Measurements from ENCODE around the gene TMOD1. TPM values are rescaled to one million over a fixed set of nuclear protein-coding genes. Genes with fewer than 3 reads are reported as not detected.

The TMOD1 gene
- total and polyA plus RNA-seq, 3 donors from 2014 or later = 3.9 to 7.8 (median 3.9) TPM

- Histone ChIP-seq H3K4me3 (no peak overlapping the region), H3K27ac (no peak overlapping the region), H3K4me1 (peaks cover 20% of the 10 kb centered on the region), H3K36me3 (ENCODE audit: low read depth, missing control alignments) (no peaks in the 10 kb centered on the region), H3K27me3 (no peaks in the 10 kb centered on the region), H3K9me3 (no peaks in the 10 kb centered on the region)
- no peak for DNase-seq
- intact Hi-C loops (cut with DNase I; ENCODE audit: low total_unique reads) = loop anchor here (10.0 kb wide), 2 partner anchors 56 to 64 kb away; partner anchors contain the start of gene XPA
- TF ChIP-seq POLR2A (IDR thresholded peaks at IDR 0.05) = no peak
- TF ChIP-seq, protein P1, sequence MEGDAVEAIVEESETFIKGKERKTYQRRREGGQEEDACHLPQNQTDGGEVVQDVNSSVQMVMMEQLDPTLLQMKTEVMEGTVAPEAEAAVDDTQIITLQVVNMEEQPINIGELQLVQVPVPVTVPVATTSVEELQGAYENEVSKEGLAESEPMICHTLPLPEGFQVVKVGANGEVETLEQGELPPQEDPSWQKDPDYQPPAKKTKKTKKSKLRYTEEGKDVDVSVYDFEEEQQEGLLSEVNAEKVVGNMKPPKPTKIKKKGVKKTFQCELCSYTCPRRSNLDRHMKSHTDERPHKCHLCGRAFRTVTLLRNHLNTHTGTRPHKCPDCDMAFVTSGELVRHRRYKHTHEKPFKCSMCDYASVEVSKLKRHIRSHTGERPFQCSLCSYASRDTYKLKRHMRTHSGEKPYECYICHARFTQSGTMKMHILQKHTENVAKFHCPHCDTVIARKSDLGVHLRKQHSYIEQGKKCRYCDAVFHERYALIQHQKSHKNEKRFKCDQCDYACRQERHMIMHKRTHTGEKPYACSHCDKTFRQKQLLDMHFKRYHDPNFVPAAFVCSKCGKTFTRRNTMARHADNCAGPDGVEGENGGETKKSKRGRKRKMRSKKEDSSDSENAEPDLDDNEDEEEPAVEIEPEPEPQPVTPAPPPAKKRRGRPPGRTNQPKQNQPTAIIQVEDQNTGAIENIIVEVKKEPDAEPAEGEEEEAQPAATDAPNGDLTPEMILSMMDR (IDR thresholded peaks at IDR 0.05) = no peak
These were observed 129.1 kb downstream of the TMOD1 start for GRCh38 chr9:97630591-97630990.

DNA sequence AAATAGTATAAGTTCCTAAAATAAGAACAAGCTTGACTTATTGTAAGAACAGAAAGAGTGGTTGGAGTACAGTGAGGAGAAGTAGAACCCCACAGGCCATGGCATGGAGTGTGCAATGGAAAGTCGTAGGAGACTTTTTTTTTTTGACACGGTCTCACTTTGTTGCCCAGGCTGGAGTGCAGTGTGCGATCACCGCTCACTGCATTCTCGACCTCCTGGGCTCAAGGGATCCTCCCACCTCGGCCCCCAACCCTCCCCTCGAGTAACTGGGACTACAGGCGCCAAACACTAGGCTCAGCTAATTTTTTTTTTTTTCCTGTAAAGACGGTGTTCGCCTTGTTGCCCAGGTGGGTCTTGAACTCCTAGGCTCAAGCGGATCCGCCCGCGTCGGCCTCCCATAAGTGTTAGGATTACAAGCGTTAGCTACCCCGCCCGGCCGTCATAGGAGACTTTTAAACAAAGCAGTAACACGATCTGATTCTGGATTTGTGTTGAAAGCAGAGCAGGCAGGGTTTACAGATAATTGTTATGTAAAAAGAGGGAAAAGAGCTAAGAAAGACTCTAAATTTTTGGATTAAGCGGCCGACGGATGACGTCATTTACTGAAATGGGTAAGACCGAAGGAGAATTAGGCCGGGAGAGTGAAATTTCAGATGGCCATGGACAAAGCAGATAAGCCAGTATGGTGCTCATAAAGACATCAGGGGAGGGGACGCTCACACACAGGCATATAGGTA is 130.9 kb downstream of the TMOD1 start:
- DNase-seq = no peak
- H3K36me3 ChIP-seq (ENCODE audit: low read depth, missing control alignments) = no peaks in the 10 kb centered on the region
- peaks cover 35% of the 10 kb centered on the region for H3K4me1 ChIP-seq
- TF ChIP-seq, protein P1 (IDR thresholded peaks at IDR 0.05) = no peak
- TF ChIP-seq POLR2A (IDR thresholded peaks at IDR 0.05) = no peak
- intact Hi-C loops (cut with DNase I; ENCODE audit: low total_unique reads) = loop anchor here (10.0 kb wide), 2 partner anchors 58 to 62 kb away; partner anchors contain the start of gene XPA
- H3K27me3 ChIP-seq = no peaks in the 10 kb centered on the region
- H3K4me3 ChIP-seq = peak overlapping the region; percentile 98 to 99
- H3K27ac ChIP-seq = peak overlapping the region; percentile 97 to 99
- WGBS, 2 donors = 1% methylated on average over 27 of the region's 27 CpGs
- no peaks in the 10 kb centered on the region for H3K9me3 ChIP-seq

GRCh38 chr9:97632985-97633858 is 131.8 kb downstream of the TMOD1 start, which contains the start of the genes NCBP1 and TSTD2:
Gene NCBP1 (plus strand): TSS chr9:97633821. CDS start chr9:97633882, 61 bp downstream.
Gene TSTD2 (minus strand): TSS chr9:97633368. CDS start chr9:97627562, 5,806 bp downstream.
- Histone ChIP-seq H3K4me1 (peaks cover 42% of the 10 kb centered on the region), H3K27me3 (no peaks in the 10 kb centered on the region), H3K9me3 (no peaks in the 10 kb centered on the region), H3K27ac (peak within 1 kb of the TSS; percentile 97 to 99), H3K36me3 (ENCODE audit: low read depth, missing control alignments) (no peaks in the 10 kb centered on the region), H3K4me3 (peak within 1 kb of the TSS; percentile 98 to 99)
- peak; percentile 98 for DNase-seq
- intact Hi-C loops (cut with DNase I; ENCODE audit: low total_unique reads) = loop anchor here (10.0 kb wide), 2 partner anchors 58 to 62 kb away; partner anchors contain the start of gene XPA
- 0 to 1% methylated on average over 27 to 68 of the region's 83 CpGs for WGBS, 2 donors
- TF ChIP-seq, protein P1 (IDR thresholded peaks at IDR 0.05) = peak in 1 of 3 experiments; percentile 38
- no peak for TF ChIP-seq POLR2A (IDR thresholded peaks at IDR 0.05)

DNA sequence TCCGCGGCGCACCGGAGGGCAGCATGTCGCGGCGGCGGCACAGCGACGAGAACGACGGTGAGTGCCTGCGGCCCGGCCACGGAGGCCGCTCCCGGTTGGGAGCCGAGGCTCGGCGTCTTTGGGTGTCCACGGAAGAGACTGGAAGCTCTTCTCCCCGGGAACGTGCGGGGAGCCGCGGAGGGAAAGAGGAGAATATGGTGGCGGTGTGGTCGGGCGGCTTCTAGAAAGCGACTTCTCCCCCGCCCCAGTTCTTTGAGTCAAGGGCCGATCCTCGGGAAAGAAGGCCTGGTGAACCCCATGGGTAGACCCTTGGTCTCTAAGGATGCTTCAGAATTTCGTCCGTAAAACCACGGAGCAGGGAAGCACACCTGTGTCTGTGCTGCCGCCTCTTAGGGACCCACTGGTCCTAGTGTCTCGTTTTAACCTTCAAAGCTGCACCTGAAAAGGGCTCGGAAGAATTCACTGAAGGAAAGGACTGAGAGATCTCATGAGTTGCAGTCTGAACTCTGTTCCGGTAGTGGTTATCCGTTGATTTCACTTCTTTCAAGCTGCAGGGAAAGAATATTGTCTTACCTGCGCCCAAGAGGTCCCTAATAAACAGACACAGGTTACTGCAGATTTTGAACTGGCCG is 132.5 kb downstream of the TMOD1 start:
- DNase-seq = no peak
- Histone ChIP-seq H3K4me3 (peak overlapping the region; percentile 98 to 99), H3K27ac (peak overlapping the region; percentile 97 to 99), H3K9me3 (no peaks in the 10 kb centered on the region), H3K27me3 (no peaks in the 10 kb centered on the region), H3K4me1 (peaks cover 47% of the 10 kb centered on the region), H3K36me3 (ENCODE audit: low read depth, missing control alignments) (no peaks in the 10 kb centered on the region)
- TF ChIP-seq, protein P1 (IDR thresholded peaks at IDR 0.05) = no peak
- no peak for TF ChIP-seq POLR2A (IDR thresholded peaks at IDR 0.05)
- intact Hi-C loops (cut with DNase I; ENCODE audit: low total_unique reads) = loop anchor here (10.0 kb wide), 2 partner anchors 59 to 61 kb away; partner anchors contain the start of gene XPA
- WGBS, 2 donors = 0 to 1% methylated on average over 36 to 43 of the region's 43 CpGs

Data from testis (tissue), 3 donors.